Parathyroid adenoma (tissue), 2 donors: ENCODE results near the gene ULBP2.
A peak's percentile ranks its signal among the peaks of the same experiment; 100 is the strongest.

Experiments used
- H2AFZ ChIP-seq: fragments of 300-600 bp; sonication (generic); one replicate; pipeline ENCODE4 v1.7.0; 2017; ENCODE audit warnings: antibody characterized with exemption, mild to moderate bottlenecking
- H3K27ac ChIP-seq: fragments of 300-600 bp; sonication (generic); one replicate; pipeline ENCODE4 v1.7.0; 2017
- H3K27me3 ChIP-seq: fragments of 300-600 bp; sonication (generic); one replicate; pipeline ENCODE4 v1.7.0; 2017; ENCODE audit warnings: low read length; ENCODE audit not compliant: control insufficient read depth, insufficient read depth
- H3K36me3 ChIP-seq: fragments of 300-600 bp; sonication (generic); one replicate; pipeline ENCODE4 v1.7.0; 2017; ENCODE audit warnings: low read length; ENCODE audit not compliant: control insufficient read depth, insufficient read depth
- H3K4me1 ChIP-seq: fragments of 300-600 bp; sonication (generic); one replicate; pipeline ENCODE4 v1.7.0; 2017; ENCODE audit warnings: control low read depth
- H3K4me2 ChIP-seq: fragments of 300-600 bp; sonication (generic); one replicate; pipeline ENCODE4 v1.7.0; 2017; ENCODE audit warnings: low read length
- H3K4me3 ChIP-seq: fragments of 300-600 bp; sonication (generic); one replicate; pipeline ENCODE4 v1.7.0; 2017; ENCODE audit warnings: low read depth, low read length
- H3K79me2 ChIP-seq: fragments of 300-600 bp; sonication (generic); one replicate; pipeline ENCODE4 v1.7.0; 2017; ENCODE audit warnings: control low read depth
- H3K9ac ChIP-seq: fragments of 300-600 bp; sonication (generic); one replicate; pipeline ENCODE4 v1.7.0; 2017; ENCODE audit warnings: mild to moderate bottlenecking
- H3K9me3 ChIP-seq: fragments of 300-600 bp; sonication (generic); one replicate; pipeline ENCODE4 v1.7.0; 2017; ENCODE audit warnings: low read length; ENCODE audit not compliant: control insufficient read depth
- CTCF ChIP-seq: fragments of 300-600 bp; sonication (generic); IDR thresholded peaks from one replicate; pipeline ENCODE4 v1.7.0; 2017; ENCODE audit warnings: antibody characterized with exemption, mild to moderate bottlenecking
- donor health status: primary hyperparathyroidism.

The ULBP2 gene

GRCh38 chr6:149941583-149942460 lies at the start of gene ULBP2:
Gene ULBP2 (plus strand): TSS chr6:149942014. CDS start chr6:149942073, 59 bp downstream.
- no peaks in the 10 kb centered on the region for H3K9me3 ChIP-seq
- TF ChIP-seq CTCF = no peak
- H3K4me3 ChIP-seq = peak within 1 kb of the TSS; percentile 39
- H3K27ac ChIP-seq = no peak within 1 kb of the TSS
- H3K27me3 ChIP-seq = no peaks in the 10 kb centered on the region
- H3K4me1 ChIP-seq = peaks cover 3% of the 10 kb centered on the region
- no peaks in the 10 kb centered on the region for H3K79me2 ChIP-seq
- no peaks in the 10 kb centered on the region for H3K36me3 ChIP-seq
- no peak within 1 kb of the TSS for H3K9ac ChIP-seq
- H2AFZ ChIP-seq = peak within 1 kb of the TSS; percentile 86
- H3K4me2 ChIP-seq = peak within 1 kb of the TSS; percentile 84

- Histone ChIP-seq H3K9ac (no peak overlapping the region), H3K27ac (peak overlapping the region; percentile 53), H3K27me3 (no peaks in the 10 kb centered on the region), H3K4me2 (no peak overlapping the region), H3K4me1 (peaks cover 18% of the 10 kb centered on the region), H2AFZ (peak overlapping the region; percentile 81), H3K79me2 (no peaks in the 10 kb centered on the region), H3K36me3 (no peaks in the 10 kb centered on the region), H3K4me3 (no peak overlapping the region), H3K9me3 (no peaks in the 10 kb centered on the region)
- TF ChIP-seq CTCF = peak; percentile 41
Measured at GRCh38 chr6:149895048-149895590, 46.7 kb upstream of the ULBP2 start.

- no peak overlapping the region for H3K9ac ChIP-seq
- no peaks in the 10 kb centered on the region for H3K36me3 ChIP-seq
- peak overlapping the region; percentile 81 for H2AFZ ChIP-seq
- no peaks in the 10 kb centered on the region for H3K9me3 ChIP-seq
- no peaks in the 10 kb centered on the region for H3K27me3 ChIP-seq
- no peak overlapping the region for H3K4me3 ChIP-seq
- no peak for TF ChIP-seq CTCF
- peak overlapping the region; percentile 53 for H3K27ac ChIP-seq
- H3K4me2 ChIP-seq = no peak overlapping the region
- H3K79me2 ChIP-seq = no peaks in the 10 kb centered on the region
- peaks cover 18% of the 10 kb centered on the region for H3K4me1 ChIP-seq
Measured at GRCh38 chr6:149895833-149896271, 46.0 kb upstream of the ULBP2 start.

- Histone ChIP-seq H3K4me2 (no peak overlapping the region), H3K9me3 (no peaks in the 10 kb centered on the region), H3K79me2 (no peaks in the 10 kb centered on the region), H3K9ac (no peak overlapping the region), H3K27ac (peak overlapping the region; percentile 53), H3K36me3 (no peaks in the 10 kb centered on the region), H2AFZ (no peak overlapping the region), H3K4me3 (no peak overlapping the region), H3K4me1 (peaks cover 18% of the 10 kb centered on the region), H3K27me3 (no peaks in the 10 kb centered on the region)
- TF ChIP-seq CTCF = no peak
Measured at GRCh38 chr6:149896491-149896890, 45.3 kb upstream of the ULBP2 start.
